Tibial nerve (tissue), 4 donors: ENCODE measurements around the gene RNF123.

ENCODE experiments used
- CTCF ChIP-seq, 5 experiments: fragments of 200-600 bp in 3 of 5; fragments of 450-650 bp in 2 of 5; sonication (generic) in 3 of 5; IDR thresholded peaks; one replicate each; pipeline ENCODE4 v1.5.1; 2016 to 2019; ENCODE audit warnings: antibody characterized with exemption in 5 of 5, mild to moderate bottlenecking in 3 of 5, moderate library complexity in 2 of 5
- EP300 ChIP-seq, 2 donors: sonication (generic); formaldehyde crosslinking; IDR thresholded peaks; one replicate each; pipeline ENCODE4 v1.6.1; 2017; ENCODE audit warnings: antibody characterized with exemption in 2 of 2, mild to moderate bottlenecking in 1 of 2
- POLR2A ChIP-seq, 2 donors: fragments of 450-650 bp; IDR thresholded peaks; one replicate each; pipeline ENCODE4 v1.6.1; 2017; ENCODE audit warnings: antibody characterized with exemption in 2 of 2, mild to moderate bottlenecking in 2 of 2, moderate library complexity in 2 of 2

- TF ChIP-seq POLR2A (IDR thresholded peaks at IDR 0.05) (no peak), CTCF (IDR thresholded peaks at IDR 0.05) (no peak), EP300 (IDR thresholded peaks at IDR 0.05) (no peak)
Measured at GRCh38 chr3:49712631-49713317, 23.4 kb downstream of the RNF123 start.
